HPDE6-E6E7 (cell line): ENCODE data around the gene CCKAR.
A peak's percentile ranks its signal among the peaks of the same experiment; 100 is the strongest.

ENCODE experiments used
- DNase-seq: peaks from one replicate; pipeline ENCODE4 v3.0.0; 2011; ENCODE audit warnings: missing footprints; ENCODE audit errors: extremely low spot score

The CCKAR gene

DNA sequence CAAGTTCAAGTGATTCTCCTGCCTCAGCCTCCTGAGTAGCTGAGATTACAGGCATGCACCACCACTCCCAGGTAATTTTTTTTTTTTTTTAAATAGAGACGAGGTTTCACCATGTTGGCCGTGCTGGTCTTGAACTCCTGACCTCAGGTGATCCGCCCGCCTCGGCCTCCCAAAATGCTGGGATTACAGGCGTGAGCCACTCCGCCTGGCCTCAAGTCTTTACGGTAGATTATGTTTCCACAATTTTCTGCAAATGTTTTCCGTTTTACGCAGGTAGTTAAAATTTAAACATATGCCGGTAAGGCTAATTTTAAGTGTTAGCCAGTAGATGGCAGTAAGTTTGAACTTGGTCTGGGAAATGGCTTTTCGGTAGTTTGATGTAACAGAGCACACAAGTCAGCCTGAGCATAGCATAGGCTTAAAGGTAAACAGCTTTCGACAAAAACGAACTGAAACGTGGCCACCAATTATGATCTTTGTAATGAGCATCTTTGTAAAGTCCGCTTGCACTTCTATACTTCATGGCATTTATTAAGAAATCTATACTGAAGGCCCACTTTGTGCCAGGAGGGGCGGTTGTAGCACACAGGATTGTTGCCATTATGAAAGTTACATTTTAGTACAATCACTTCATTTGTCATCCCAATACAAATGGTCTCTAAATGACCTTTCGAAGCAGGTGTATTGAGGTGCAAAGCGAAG lies 31.1 kb downstream of the CCKAR start:
- peak; percentile 19 for DNase-seq

DNA sequence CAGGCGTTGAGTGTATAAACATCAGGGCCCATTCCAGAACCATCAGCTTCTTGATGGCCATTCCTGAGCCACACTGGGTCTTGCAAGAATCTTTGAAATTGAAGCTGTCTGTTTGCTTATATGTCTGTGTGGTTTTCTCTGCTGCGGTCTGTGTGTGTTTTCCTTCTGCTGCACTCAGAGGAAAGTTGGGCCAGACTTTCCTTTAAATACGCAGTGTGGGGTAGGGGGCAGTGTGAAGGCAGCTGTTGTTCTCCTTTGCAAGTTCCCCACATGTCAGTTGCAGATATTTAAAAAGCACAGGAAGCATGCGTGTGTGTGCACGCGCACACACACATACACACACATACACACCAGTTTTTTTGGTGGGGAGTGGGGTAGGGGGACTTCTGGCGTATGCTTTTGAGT lies 32.1 kb downstream of the CCKAR start:
- DNase-seq, result no peak

- DNase-seq, result no peak
Measured at GRCh38 chr4:26457412-26457811, 32.9 kb downstream of the CCKAR start.

- DNase-seq, result no peak
Measured at GRCh38 chr4:26455571-26455970, 34.7 kb downstream of the CCKAR start.

- no peak for DNase-seq
Measured at GRCh38 chr4:26454961-26455360, 35.3 kb downstream of the CCKAR start.

GRCh38 chr4:26452565-26453531 lies 37.4 kb downstream of the CCKAR start:
- no peak for DNase-seq

DNA sequence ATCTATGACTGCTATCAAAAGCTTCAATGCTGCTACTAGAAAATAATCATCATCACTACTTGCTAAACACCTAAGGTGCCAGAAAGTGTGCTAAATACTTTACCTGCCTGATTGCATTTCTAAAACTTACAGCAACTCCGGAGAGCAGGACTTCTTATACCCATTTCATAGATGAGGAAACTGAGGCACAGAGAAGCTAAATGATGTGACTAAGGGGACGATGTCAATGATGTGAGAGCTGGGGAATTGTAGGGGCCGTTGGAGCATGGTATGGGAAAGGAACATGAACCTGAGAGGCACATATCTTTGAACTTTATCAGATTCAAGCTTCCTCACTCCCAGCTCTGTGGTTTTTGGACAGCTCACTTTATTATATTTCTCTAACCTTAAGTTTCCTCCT lies 38.7 kb downstream of the CCKAR start:
- DNase-seq, result no peak

DNA sequence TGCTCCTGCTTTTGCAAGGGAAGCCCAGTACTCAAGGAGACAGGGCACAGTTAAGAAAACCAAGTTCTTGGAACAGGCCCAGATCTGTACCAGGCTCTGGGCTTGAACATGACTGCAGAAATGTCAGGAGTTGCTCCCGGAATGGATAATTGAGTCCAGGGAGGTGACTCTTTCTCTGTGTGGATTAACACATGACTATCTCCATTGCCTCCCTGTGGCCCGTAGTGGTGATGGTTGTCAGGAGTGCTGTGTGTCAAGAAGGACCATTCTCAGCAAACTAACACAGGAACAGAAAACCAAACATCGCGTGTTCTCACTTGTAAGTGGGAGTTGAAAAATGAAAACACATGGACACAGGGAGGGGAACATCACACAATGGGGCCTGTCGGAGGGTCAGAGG lies 39.9 kb downstream of the CCKAR start:
- DNase-seq, result no peak

DNA sequence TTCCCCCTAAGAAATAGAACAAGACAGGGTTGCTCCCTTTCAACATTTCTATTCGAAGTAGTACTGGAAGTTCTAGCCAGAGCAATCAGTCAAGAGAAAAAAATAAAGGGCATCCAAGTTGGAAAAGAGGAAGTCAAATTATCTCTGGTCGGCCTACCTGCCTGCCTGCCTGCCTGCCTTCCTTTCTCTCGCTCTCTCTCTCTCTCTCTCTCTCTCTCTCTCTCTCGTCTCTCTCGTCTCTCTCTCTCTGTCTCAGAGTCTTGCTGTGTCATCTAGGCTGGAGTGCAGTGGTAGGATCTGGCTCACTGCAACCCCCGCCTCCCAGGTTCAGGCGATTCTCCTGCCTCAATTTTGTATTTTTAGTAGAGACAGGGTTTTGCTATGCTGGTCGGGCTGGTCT lies 42.9 kb downstream of the CCKAR start:
- DNase-seq, result no peak

DNA sequence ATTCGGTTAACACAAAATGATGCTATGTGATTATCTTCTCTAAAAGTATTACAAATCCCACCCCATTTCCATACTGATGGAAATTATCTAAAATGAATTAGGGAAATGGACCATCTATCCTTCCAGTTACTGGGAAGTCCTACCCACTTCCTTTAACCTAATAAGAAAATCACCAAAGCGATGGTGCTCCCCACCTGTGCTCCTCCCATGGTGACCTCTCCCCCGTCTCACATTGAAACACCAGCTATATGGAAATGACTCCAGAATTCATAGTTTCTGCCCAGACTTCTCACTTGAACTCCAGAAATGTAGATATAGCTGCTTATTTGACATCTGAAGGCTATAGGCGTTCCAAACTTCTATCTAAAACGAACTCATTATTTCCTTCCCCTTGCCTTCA lies 48.5 kb downstream of the CCKAR start:
- no peak for DNase-seq

- no peak for DNase-seq
Measured at GRCh38 chr4:26441102-26441501, 49.2 kb downstream of the CCKAR start.

GRCh38 chr4:26434030-26434639 lies 56.1 kb downstream of the CCKAR start:
- DNase-seq, result no peak

- no peak for DNase-seq
Measured at GRCh38 chr4:26433556-26433955, 56.7 kb downstream of the CCKAR start.

DNA sequence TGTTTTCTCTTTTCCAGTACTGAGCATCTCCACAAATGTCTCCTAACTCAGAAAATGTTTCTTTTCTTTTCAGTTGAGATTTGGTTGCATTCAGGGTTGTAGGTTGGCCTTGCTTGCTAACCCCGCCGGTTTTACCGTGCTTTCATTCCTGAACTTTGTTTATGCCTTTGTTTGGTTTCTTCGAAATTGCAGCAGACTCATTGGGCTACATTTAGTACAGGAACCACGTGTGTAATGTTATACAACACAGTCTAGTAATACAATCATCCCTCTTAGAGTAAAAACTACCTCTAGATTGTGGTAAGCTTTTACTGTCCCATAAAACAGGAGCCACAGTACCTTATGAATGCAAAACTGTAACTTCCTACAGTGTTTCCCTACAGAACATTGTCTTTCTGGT lies 57.9 kb downstream of the CCKAR start:
- DNase-seq, result no peak

DNA sequence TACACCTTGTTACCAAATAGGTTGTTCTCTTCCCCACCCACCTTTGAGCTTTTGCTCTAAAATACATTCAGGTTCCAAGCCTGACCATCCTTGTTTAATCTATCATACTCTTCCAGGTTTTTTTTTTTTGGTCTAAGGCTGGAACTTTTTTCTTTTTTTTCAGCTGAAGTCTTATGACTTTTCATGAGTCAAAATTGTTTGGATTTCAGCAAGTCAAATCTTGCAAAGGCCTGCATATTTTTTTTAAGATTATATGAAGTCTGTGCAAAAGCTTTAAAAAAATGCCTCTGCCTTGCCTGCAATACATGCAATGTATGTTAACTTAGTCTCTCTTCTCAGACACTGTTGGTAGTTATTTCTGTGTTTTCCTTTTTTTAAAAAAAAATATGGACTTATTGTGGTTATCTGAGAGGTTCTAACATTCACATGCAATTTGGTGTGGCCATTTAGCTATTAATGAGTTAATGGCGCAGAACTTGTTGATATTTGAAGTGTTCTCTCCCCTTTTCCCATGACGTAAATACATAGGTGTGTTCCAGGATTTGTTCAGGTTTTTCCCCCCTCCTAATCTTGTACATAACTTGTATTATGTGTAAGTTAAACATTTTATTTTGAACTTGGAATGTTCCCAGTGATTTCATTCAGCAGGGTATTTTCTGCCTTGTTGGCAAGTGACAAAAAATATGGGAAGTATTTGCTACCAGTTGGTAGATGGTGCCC lies 58.7 kb downstream of the CCKAR start:
- no peak for DNase-seq
